ENCODE measurements around the gene SCARF1.
"Not testable (repeated sequence)": the region's sequence is repeated elsewhere in the genome, so short reads cannot be mapped to it uniquely, and the experiment has no call there.

SCARF1 gene

GRCh38 chr17:1684378-1685189, 39.1 kb upstream of the SCARF1 start, which contains the start of gene PRPF8:
Gene PRPF8, minus strand, starts transcription at chr17:1684867. Its CDS starts 296 bp downstream, at chr17:1684571.
- TF ChIP-seq CTCF (IDR thresholded peaks at IDR 0.05), result no peak
- H3K27me3 Mint-ChIP-seq (ENCODE audit: low read depth, poor library complexity), result peaks cover 12% of the 10 kb centered on the region
- peak within 1 kb of the TSS; percentile 100 for H3K27ac Mint-ChIP-seq
- H3K4me3 Mint-ChIP-seq, result peak within 1 kb of the TSS; percentile 98
- peaks cover 48% of the 10 kb centered on the region for H3K36me3 Mint-ChIP-seq (ENCODE audit: low read depth)
- H3K4me1 Mint-ChIP-seq, result peaks cover 34% of the 10 kb centered on the region
- peak; percentile 98 for DNase-seq
- H3K9me3 Mint-ChIP-seq, result peaks cover 19% of the 10 kb centered on the region

- TF ChIP-seq CTCF (IDR thresholded peaks at IDR 0.05), result no peak
- peaks cover 15% of the 10 kb centered on the region for H3K9me3 Mint-ChIP-seq
- H3K27me3 Mint-ChIP-seq (ENCODE audit: low read depth, poor library complexity), result peaks cover 12% of the 10 kb centered on the region
- peaks cover 59% of the 10 kb centered on the region for H3K36me3 Mint-ChIP-seq (ENCODE audit: low read depth)
- peak overlapping the region; percentile 98 for H3K4me3 Mint-ChIP-seq
- peak overlapping the region; percentile 100 for H3K27ac Mint-ChIP-seq
- H3K4me1 Mint-ChIP-seq, result peaks cover 34% of the 10 kb centered on the region
- DNase-seq, result no peak
Measured at GRCh38 chr17:1683459-1683858, 37.9 kb upstream of the SCARF1 start.

- no peak for DNase-seq
- H3K4me3 Mint-ChIP-seq, result no peak overlapping the region
- peaks cover 91% of the 10 kb centered on the region for H3K36me3 Mint-ChIP-seq (ENCODE audit: low read depth)
- H3K27me3 Mint-ChIP-seq (ENCODE audit: low read depth, poor library complexity), result no peaks in the 10 kb centered on the region
- H3K4me1 Mint-ChIP-seq, result no peaks in the 10 kb centered on the region
- no peaks in the 10 kb centered on the region for H3K9me3 Mint-ChIP-seq
- no peak for TF ChIP-seq CTCF (IDR thresholded peaks at IDR 0.05)
- peak overlapping the region; percentile 51 for H3K27ac Mint-ChIP-seq
Measured at GRCh38 chr17:1676401-1676800, 30.9 kb upstream of the SCARF1 start.

GRCh38 chr17:1673041-1673785, 27.7 kb upstream of the SCARF1 start:
- H3K36me3 Mint-ChIP-seq (ENCODE audit: low read depth), result peaks cover 91% of the 10 kb centered on the region
- no peaks in the 10 kb centered on the region for H3K4me1 Mint-ChIP-seq
- H3K27ac Mint-ChIP-seq, result no peak overlapping the region
- no peak overlapping the region for H3K4me3 Mint-ChIP-seq
- no peaks in the 10 kb centered on the region for H3K9me3 Mint-ChIP-seq
- H3K27me3 Mint-ChIP-seq (ENCODE audit: low read depth, poor library complexity), result peaks cover 4% of the 10 kb centered on the region
- DNase-seq, result no peak
- TF ChIP-seq CTCF (IDR thresholded peaks at IDR 0.05), result no peak

GRCh38 chr17:1663934-1664333, 18.4 kb upstream of the SCARF1 start:
- H3K9me3 Mint-ChIP-seq; H3K4me3 Mint-ChIP-seq; DNase-seq; H3K27me3 Mint-ChIP-seq (ENCODE audit: low read depth, poor library complexity); H3K4me1 Mint-ChIP-seq; H3K27ac Mint-ChIP-seq: not testable (repeated sequence)
- peaks cover 92% of the 10 kb centered on the region for H3K36me3 Mint-ChIP-seq (ENCODE audit: low read depth)

GRCh38 chr17:1661045-1661444, 15.5 kb upstream of the SCARF1 start:
- no peak overlapping the region for H3K27ac Mint-ChIP-seq
- H3K4me1 Mint-ChIP-seq, result no peaks in the 10 kb centered on the region
- DNase-seq, result no peak
- peaks cover 93% of the 10 kb centered on the region for H3K36me3 Mint-ChIP-seq (ENCODE audit: low read depth)
- no peak for TF ChIP-seq CTCF (IDR thresholded peaks at IDR 0.05)
- H3K27me3 Mint-ChIP-seq (ENCODE audit: low read depth, poor library complexity), result peaks cover 3% of the 10 kb centered on the region
- H3K4me3 Mint-ChIP-seq, result no peak overlapping the region
- no peaks in the 10 kb centered on the region for H3K9me3 Mint-ChIP-seq
